Prostate gland (tissue), 2 donors: Measurements from ENCODE around the gene C5orf15.

Source experiments
- POLR2A ChIP-seq: fragments of 450-650 bp; IDR thresholded peaks from one replicate; pipeline ENCODE4 v1.6.1; 2016; ENCODE audit warnings: antibody characterized with exemption, mild to moderate bottlenecking
- TF ChIP-seq, protein P1 (sequence below), 4 experiments: fragments of 200-600 bp in 2 of 4; fragments of 450-650 bp in 2 of 4; sonication (generic) in 2 of 4; IDR thresholded peaks; 1 replicate in 3 of 4; 2 replicates in 1 of 4; pipeline ENCODE4 v1.5.1; 2016 to 2019; ENCODE audit warnings: antibody characterized with exemption in 4 of 4, mild to moderate bottlenecking in 2 of 4, moderate library complexity in 2 of 4

DNA sequence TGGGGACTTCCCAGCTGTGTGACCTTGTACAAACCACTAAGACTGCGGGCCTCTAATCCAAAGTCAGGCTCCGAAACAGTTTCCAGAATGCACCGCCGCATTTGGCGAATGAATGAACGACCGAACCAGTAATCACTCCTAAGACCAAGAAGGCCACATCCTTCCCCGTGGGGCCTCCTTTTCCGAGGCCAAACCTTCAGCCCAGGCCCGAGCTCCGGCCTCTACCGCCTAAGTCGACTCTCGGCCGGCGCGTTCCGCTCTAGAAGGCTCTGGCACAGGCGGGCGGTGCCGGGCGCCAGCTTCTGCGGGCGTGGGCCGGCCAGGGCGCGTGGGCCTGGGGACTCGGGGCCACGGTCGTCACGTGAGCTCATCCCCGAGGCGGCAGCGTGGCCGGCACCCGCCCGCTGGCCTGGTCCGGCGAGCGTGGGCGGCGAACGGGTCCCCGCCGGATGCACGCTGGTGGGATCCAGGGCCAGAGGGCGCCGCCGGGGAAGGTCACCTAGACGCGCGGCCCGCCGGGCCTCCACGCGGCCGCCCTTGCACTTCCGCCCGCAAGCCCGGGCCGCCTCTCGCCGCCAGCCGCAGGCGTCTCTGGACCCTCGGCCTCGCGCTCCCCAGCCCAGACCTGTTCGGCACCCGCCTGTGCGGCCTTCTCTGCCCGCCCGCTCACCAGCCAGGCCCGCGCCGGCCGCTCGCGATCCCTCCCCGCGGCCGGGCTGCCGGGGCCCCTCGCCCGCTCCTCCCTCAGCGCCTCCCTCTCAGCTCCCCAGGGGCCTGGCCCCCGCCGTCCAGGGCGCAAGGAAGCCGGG lies 35.6 kb upstream of the C5orf15 start:
- TF ChIP-seq, protein P1, sequence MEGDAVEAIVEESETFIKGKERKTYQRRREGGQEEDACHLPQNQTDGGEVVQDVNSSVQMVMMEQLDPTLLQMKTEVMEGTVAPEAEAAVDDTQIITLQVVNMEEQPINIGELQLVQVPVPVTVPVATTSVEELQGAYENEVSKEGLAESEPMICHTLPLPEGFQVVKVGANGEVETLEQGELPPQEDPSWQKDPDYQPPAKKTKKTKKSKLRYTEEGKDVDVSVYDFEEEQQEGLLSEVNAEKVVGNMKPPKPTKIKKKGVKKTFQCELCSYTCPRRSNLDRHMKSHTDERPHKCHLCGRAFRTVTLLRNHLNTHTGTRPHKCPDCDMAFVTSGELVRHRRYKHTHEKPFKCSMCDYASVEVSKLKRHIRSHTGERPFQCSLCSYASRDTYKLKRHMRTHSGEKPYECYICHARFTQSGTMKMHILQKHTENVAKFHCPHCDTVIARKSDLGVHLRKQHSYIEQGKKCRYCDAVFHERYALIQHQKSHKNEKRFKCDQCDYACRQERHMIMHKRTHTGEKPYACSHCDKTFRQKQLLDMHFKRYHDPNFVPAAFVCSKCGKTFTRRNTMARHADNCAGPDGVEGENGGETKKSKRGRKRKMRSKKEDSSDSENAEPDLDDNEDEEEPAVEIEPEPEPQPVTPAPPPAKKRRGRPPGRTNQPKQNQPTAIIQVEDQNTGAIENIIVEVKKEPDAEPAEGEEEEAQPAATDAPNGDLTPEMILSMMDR (IDR thresholded peaks at IDR 0.05): no peak
- peak; percentile 16 for TF ChIP-seq POLR2A
